H1 (cell line): ENCODE results near the gene TMEM212. TPM values are rescaled to one million over a fixed set of nuclear protein-coding genes. Genes with fewer than 3 reads are reported as not detected.

ENCODE experiments used
- NRF1 ChIP-seq: IDR thresholded peaks from 2 replicates; pipeline ENCODE4 v1.6.1; 2011; ENCODE audit warnings: mild to moderate bottlenecking, low read depth, low read length, improper control_type of control experiment
- SAP30 ChIP-seq: fragments of 300-600 bp; sonication (generic); IDR thresholded peaks from 2 replicates; pipeline ENCODE4 v1.7.1; 2012; ENCODE audit warnings: low read length, moderate library complexity, mild to moderate bottlenecking, inconsistent platforms; ENCODE audit not compliant: insufficient read depth, insufficient replicate concordance
- SIX5 ChIP-seq: IDR thresholded peaks from 2 replicates; pipeline ENCODE4 v1.6.1; 2011; ENCODE audit warnings: mild to moderate bottlenecking, low read depth, low read length
- TAF7 ChIP-seq: optimal IDR thresholded peaks from 2 replicates; pipeline ENCODE3; 2011; ENCODE audit warnings: low read depth, mild to moderate bottlenecking, inconsistent platforms, low read length, moderate library complexity, borderline replicate concordance
- YY1 ChIP-seq: IDR thresholded peaks from 2 replicates; pipeline ENCODE4 v1.6.1; 2011; ENCODE audit warnings: low read depth, mild to moderate bottlenecking, low read length
- polyA plus RNA-seq, 7 experiments: library from polyadenylated mRNA; depleted of rRNA in 3 of 7; stranded (reverse) in 5 of 7; unstranded in 2 of 7; fragments of >200 nt in 5 of 7; fragments of 200-250 nt in 2 of 7; gene quantifications; 1 replicate in 5 of 7; 2 replicates in 1 of 7; 4 replicates in 1 of 7; pipeline versions ENCODE4 v1.2.1 to v1.2.3, GENCODE V29; 2011 to 2013; ENCODE audit warnings: missing spikeins in 2 of 7, mixed read lengths in 2 of 7
- total RNA-seq: library from RNA; stranded (reverse); fragmentation: NEBNext Ultra II Directional; extraction: Animal tissue kit (Norgen Biotek cat#: 25700); gene quantifications from 2 replicates; pipeline ENCODE4 v1.2.1, GENCODE V29; 2021
- TF ChIP-seq, protein P1 (sequence below): IDR thresholded peaks from 2 replicates; pipeline ENCODE4 v1.6.1; 2011; ENCODE audit warnings: low read depth, mild to moderate bottlenecking, low read length; ENCODE audit not compliant: insufficient read depth

The TMEM212 gene
- total and polyA plus RNA-seq, 2 of the 8 experiments (the other 6 are each of a cell fraction or from before 2014, with no cell fraction given) = not detected

DNA sequence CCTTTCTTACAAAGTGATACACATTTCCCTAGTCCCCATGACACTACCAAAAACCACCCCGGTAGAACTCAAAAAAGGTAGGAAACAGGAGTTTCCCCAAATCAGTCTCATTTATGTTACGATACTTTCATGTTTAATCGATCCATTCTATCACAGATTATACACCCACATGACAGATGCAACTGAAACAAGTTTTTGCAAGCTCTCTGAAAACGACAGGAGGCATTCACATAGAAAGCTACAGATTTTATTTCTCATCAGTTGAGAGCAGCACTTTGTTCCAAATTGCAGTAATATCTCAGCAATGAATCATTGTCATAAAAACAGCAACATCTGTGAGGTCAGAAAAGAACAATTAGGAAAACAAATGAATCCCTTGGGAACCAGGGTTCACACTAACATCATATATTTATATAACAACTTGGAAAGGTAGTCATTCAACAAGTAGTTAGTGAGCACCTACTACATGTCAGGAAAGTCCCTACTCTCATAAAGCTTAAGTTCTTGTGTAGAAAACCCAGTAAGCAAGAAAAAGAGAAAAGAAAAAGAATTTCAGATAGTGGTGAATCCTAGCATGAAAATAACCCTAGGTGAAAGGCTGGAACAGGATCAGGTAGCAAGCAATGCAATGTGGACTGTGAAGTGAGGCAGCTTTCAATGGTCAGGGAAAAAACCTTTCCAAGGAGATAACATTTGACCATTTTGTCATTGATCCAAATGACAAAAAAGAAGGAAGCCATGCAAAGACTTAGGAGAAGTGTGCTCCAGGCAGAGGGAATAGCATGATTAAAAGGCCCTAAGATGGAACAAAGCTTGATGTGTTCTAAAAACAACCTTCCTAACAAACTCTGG, 41.2 kb upstream of the TMEM212 start (continued):
- no peak for TF ChIP-seq TAF7
- TF ChIP-seq SAP30 = no peak
- no peak for TF ChIP-seq NRF1
- TF ChIP-seq, protein P1, sequence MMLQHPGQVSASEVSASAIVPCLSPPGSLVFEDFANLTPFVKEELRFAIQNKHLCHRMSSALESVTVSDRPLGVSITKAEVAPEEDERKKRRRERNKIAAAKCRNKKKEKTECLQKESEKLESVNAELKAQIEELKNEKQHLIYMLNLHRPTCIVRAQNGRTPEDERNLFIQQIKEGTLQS = no peak
- TF ChIP-seq YY1 = no peak
- no peak for TF ChIP-seq SIX5
